MM.1S (cell line): ENCODE measurements around the gene CTSH.
"Not testable (repeated sequence)": the region's sequence is repeated elsewhere in the genome, so short reads cannot be mapped to it uniquely, and the experiment has no call there.

ENCODE experiments used
- DNase-seq: peaks from one replicate; pipeline ENCODE4 v3.0.0-alpha.2; 2015
- H2AFZ ChIP-seq: fragments of 300-600 bp; sonication (generic); 2 replicates; pipeline ENCODE4 v1.6.0; 2016; ENCODE audit warnings: antibody characterized with exemption, low read length
- H3F3A ChIP-seq: fragments of 300-600 bp; sonication (generic); 2 replicates; pipeline ENCODE4 v1.6.1; 2016; ENCODE audit warnings: mild to moderate bottlenecking, antibody characterized with exemption, low read length, moderate library complexity, mixed read lengths; ENCODE audit not compliant: insufficient read depth
- H3K27ac ChIP-seq: fragments of 300-600 bp; sonication (generic); 2 replicates; pipeline ENCODE4 v1.5.1; 2016; ENCODE audit warnings: mild to moderate bottlenecking, low read length
- H3K27me3 ChIP-seq: fragments of 300-600 bp; sonication (generic); replicated peaks from 2 replicates; pipeline ENCODE4 v1.6.0; 2016; ENCODE audit warnings: low read length; ENCODE audit not compliant: insufficient read depth
- H3K36me3 ChIP-seq: fragments of 300-600 bp; sonication (generic); replicated peaks from 2 replicates; pipeline ENCODE4 v1.6.1; 2016; ENCODE audit warnings: mild to moderate bottlenecking, low read length, mixed read lengths; ENCODE audit not compliant: insufficient read depth
- H3K4me1 ChIP-seq: fragments of 300-600 bp; sonication (generic); 2 replicates; pipeline ENCODE4 v1.6.1; 2016; ENCODE audit warnings: low read length, mixed read lengths
- H3K4me2 ChIP-seq: fragments of 300-600 bp; sonication (generic); 2 replicates; pipeline ENCODE4 v1.6.0; 2016; ENCODE audit warnings: low read depth, low read length
- H3K4me3 ChIP-seq: fragments of 300-600 bp; sonication (generic); 2 replicates; pipeline ENCODE4 v1.5.1; 2016; ENCODE audit warnings: low read length, mixed read lengths
- H3K79me2 ChIP-seq: fragments of 300-600 bp; sonication (generic); 2 replicates; pipeline ENCODE4 v1.6.1; 2016; ENCODE audit warnings: mixed run types, low read length, mixed read lengths
- H3K9ac ChIP-seq: fragments of 300-600 bp; sonication (generic); 2 replicates; pipeline ENCODE4 v1.6.1; 2016; ENCODE audit warnings: low read length, mixed read lengths
- H3K9me2 ChIP-seq: fragments of 300-600 bp; sonication (generic); replicated peaks from 2 replicates; pipeline ENCODE4 v1.6.1; 2016; ENCODE audit warnings: mild to moderate bottlenecking, low read length, mixed read lengths; ENCODE audit not compliant: insufficient read depth
- H3K9me3 ChIP-seq: fragments of 300-600 bp; sonication (generic); replicated peaks from 2 replicates; pipeline ENCODE4 v1.6.1; 2016; ENCODE audit warnings: mild to moderate bottlenecking, low read length, mixed read lengths; ENCODE audit not compliant: insufficient read depth
- H4K20me1 ChIP-seq: fragments of 300-600 bp; sonication (generic); 2 replicates; pipeline ENCODE4 v1.6.1; 2016; ENCODE audit warnings: mild to moderate bottlenecking, low read length, moderate library complexity, mixed read lengths; ENCODE audit not compliant: insufficient read depth
- CTCF ChIP-seq: fragments of 300-600 bp; sonication (generic); IDR thresholded peaks from 2 replicates; pipeline ENCODE4 v1.5.1; 2016; ENCODE audit warnings: antibody characterized with exemption, low read length, mixed read lengths
- EZH2 ChIP-seq: fragments of 300-600 bp; sonication (generic); optimal IDR thresholded peaks from 2 replicates; pipeline ENCODE3; 2017; ENCODE audit warnings: low read depth, mild to moderate bottlenecking, antibody characterized with exemption, low read length, mixed read lengths
- EZH2phosphoT487 ChIP-seq: fragments of 300-600 bp; sonication (generic); IDR thresholded peaks from 2 replicates; pipeline ENCODE4 v1.6.1; 2018; ENCODE audit warnings: antibody characterized with exemption, low read length

The CTSH gene

GRCh38 chr15:78930577-78931388 lies 14.1 kb downstream of the CTSH start:
- no peak for DNase-seq

GRCh38 chr15:78929536-78930264 lies 15.1 kb downstream of the CTSH start:
- Histone ChIP-seq H4K20me1 (no peaks in the 10 kb centered on the region), H3K9me2 (no peaks in the 10 kb centered on the region), H3K4me2 (no peak overlapping the region), H3K4me1 (no peaks in the 10 kb centered on the region), H3K27me3 (no peaks in the 10 kb centered on the region), H3K4me3 (no peak overlapping the region), H3K9me3 (no peaks in the 10 kb centered on the region), H3K9ac (no peak overlapping the region), H2AFZ (no peak overlapping the region), H3K36me3 (no peaks in the 10 kb centered on the region), H3F3A (no peaks in the 10 kb centered on the region), H3K27ac (no peak overlapping the region), H3K79me2 (no peaks in the 10 kb centered on the region)
- DNase-seq, result no peak
- TF ChIP-seq EZH2 (no peak), CTCF (no peak), EZH2phosphoT487 (no peak)

More at GRCh38 chr15:78930577-78931388, 14.1 kb downstream of the CTSH start:
- Histone ChIP-seq H3K9ac (no peak overlapping the region), H3K79me2 (no peaks in the 10 kb centered on the region), H3K4me2 (no peak overlapping the region), H3K4me3 (no peak overlapping the region), H3K36me3 (no peaks in the 10 kb centered on the region), H4K20me1 (no peaks in the 10 kb centered on the region), H3K4me1 (no peaks in the 10 kb centered on the region), H3K9me3 (no peaks in the 10 kb centered on the region), H2AFZ (no peak overlapping the region), H3K27me3 (no peaks in the 10 kb centered on the region), H3K27ac (no peak overlapping the region), H3K9me2 (no peaks in the 10 kb centered on the region), H3F3A (no peaks in the 10 kb centered on the region)
- no peak for TF ChIP-seq EZH2phosphoT487
- TF ChIP-seq CTCF, result no peak
- TF ChIP-seq EZH2, result no peak

- no peak overlapping the region for H3K27ac ChIP-seq
- H2AFZ ChIP-seq, result no peak overlapping the region
- H3K36me3 ChIP-seq, result no peaks in the 10 kb centered on the region
- no peaks in the 10 kb centered on the region for H3K9me2 ChIP-seq
- H3K4me1 ChIP-seq, result no peaks in the 10 kb centered on the region
- no peaks in the 10 kb centered on the region for H3F3A ChIP-seq
- no peak overlapping the region for H3K4me3 ChIP-seq
- H3K9me3 ChIP-seq, result no peaks in the 10 kb centered on the region
- no peaks in the 10 kb centered on the region for H3K79me2 ChIP-seq
- no peaks in the 10 kb centered on the region for H3K27me3 ChIP-seq
- TF ChIP-seq CTCF, result no peak
- TF ChIP-seq EZH2, result no peak
- no peak for TF ChIP-seq EZH2phosphoT487
- H4K20me1 ChIP-seq, result no peaks in the 10 kb centered on the region
- no peak overlapping the region for H3K9ac ChIP-seq
- no peak overlapping the region for H3K4me2 ChIP-seq
- no peak for DNase-seq
Measured at GRCh38 chr15:78928616-78929093, 16.2 kb downstream of the CTSH start.

- not testable (repeated sequence) for H3K4me2 ChIP-seq, H3K9ac ChIP-seq, H3K4me1 ChIP-seq, H3K9me3 ChIP-seq, H3K27me3 ChIP-seq, H3K36me3 ChIP-seq, DNase-seq, H2AFZ ChIP-seq, H4K20me1 ChIP-seq, H3K79me2 ChIP-seq, H3F3A ChIP-seq, H3K27ac ChIP-seq, H3K4me3 ChIP-seq, H3K9me2 ChIP-seq
Measured at GRCh38 chr15:78928176-78928575, 16.7 kb downstream of the CTSH start.
